HCT116 (cell line): Measurements from ENCODE around the gene COQ3.
A peak's percentile ranks its signal among the peaks of the same experiment; 100 is the strongest.

Experiments
- ELF1 ChIP-seq: IDR thresholded peaks from 2 replicates; pipeline ENCODE4 v1.6.1; 2012; ENCODE audit warnings: low read depth, borderline replicate concordance
- EZH2 ChIP-seq: fragments of 200-600 bp; sonication (generic); IDR thresholded peaks from 2 replicates; pipeline ENCODE4 v1.6.1; 2017; ENCODE audit warnings: antibody characterized with exemption, mixed run types
- POLR2A ChIP-seq: IDR thresholded peaks from 2 replicates; pipeline ENCODE4 v1.7.0; 2011; ENCODE audit warnings: borderline replicate concordance; ENCODE audit not compliant: insufficient read depth, insufficient read length; ENCODE audit errors: extremely low read depth
- POLR2AphosphoS5 ChIP-seq: IDR thresholded peaks from 2 replicates; pipeline ENCODE4 v1.6.1; 2011; ENCODE audit warnings: mild to moderate bottlenecking, low read depth, low read length, moderate library complexity
- RAD21 ChIP-seq: IDR thresholded peaks from 2 replicates; pipeline ENCODE4 v1.6.1; 2012; ENCODE audit warnings: low read depth, mild to moderate bottlenecking
- SP1 ChIP-seq: IDR thresholded peaks from 2 replicates; pipeline ENCODE4 v1.6.1; 2012; ENCODE audit warnings: low read depth
- TF ChIP-seq, protein P1 (sequence below), 3 experiments: fragments of 200-600 bp in 1 of 3; sonication (generic) in 1 of 3; IDR thresholded peaks in 2 of 3; conservative IDR thresholded peaks in 1 of 3; 2 replicates each; pipeline ENCODE4 v1.5.1; 2012 to 2017; ENCODE audit warnings: low read depth in 2 of 3, low read length in 2 of 3, antibody characterized with exemption in 1 of 3, borderline replicate concordance in 1 of 3, control low read depth in 1 of 3, mild to moderate bottlenecking in 1 of 3, mixed read lengths in 1 of 3, mixed run types in 1 of 3, moderate library complexity in 1 of 3; ENCODE audit not compliant: insufficient read depth in 1 of 3
- TF ChIP-seq, protein P2 (sequence below): IDR thresholded peaks from 2 replicates; pipeline ENCODE4 v1.6.1; 2012; ENCODE audit warnings: low read depth
- TF ChIP-seq, protein P3 (sequence below): IDR thresholded peaks from 2 replicates; pipeline ENCODE4 v1.6.1; 2011; ENCODE audit warnings: mild to moderate bottlenecking, low read length, moderate library complexity; ENCODE audit not compliant: insufficient replicate concordance; ENCODE audit errors: extremely low read depth

DNA sequence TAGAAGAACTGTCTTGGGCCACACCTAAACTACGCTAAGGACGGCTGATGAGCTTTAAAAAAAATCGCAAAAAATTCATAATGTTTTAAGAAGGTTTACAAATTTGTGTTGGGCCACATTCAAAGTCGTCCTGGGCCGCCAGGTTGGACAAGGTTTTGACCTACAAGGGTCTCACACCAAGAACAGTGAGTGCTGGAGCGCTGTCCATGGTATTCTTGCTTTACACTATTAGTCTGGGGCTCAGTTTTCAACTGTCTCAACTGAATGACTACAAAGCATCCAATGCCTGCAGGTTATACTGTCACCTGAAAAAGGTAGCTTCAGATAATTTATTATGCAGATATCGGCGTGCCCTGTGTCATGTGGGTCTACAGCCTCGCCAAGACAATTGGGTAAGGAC is 40.9 kb downstream of the COQ3 start:
- TF ChIP-seq, protein P1, sequence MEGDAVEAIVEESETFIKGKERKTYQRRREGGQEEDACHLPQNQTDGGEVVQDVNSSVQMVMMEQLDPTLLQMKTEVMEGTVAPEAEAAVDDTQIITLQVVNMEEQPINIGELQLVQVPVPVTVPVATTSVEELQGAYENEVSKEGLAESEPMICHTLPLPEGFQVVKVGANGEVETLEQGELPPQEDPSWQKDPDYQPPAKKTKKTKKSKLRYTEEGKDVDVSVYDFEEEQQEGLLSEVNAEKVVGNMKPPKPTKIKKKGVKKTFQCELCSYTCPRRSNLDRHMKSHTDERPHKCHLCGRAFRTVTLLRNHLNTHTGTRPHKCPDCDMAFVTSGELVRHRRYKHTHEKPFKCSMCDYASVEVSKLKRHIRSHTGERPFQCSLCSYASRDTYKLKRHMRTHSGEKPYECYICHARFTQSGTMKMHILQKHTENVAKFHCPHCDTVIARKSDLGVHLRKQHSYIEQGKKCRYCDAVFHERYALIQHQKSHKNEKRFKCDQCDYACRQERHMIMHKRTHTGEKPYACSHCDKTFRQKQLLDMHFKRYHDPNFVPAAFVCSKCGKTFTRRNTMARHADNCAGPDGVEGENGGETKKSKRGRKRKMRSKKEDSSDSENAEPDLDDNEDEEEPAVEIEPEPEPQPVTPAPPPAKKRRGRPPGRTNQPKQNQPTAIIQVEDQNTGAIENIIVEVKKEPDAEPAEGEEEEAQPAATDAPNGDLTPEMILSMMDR (IDR thresholded peaks at IDR 0.05 in 2 of 3, conservative IDR thresholded peaks at IDR 0.05 in 1 of 3; ENCODE audit: borderline replicate concordance in 1 of 3, insufficient read depth in 1 of 3, low read depth in 2 of 3, low read length in 2 of 3), result no peak
- TF ChIP-seq POLR2A (no peak), SP1 (no peak), ELF1 (no peak), EZH2 (no peak), RAD21 (no peak), POLR2AphosphoS5 (no peak)
- TF ChIP-seq, protein P2, sequence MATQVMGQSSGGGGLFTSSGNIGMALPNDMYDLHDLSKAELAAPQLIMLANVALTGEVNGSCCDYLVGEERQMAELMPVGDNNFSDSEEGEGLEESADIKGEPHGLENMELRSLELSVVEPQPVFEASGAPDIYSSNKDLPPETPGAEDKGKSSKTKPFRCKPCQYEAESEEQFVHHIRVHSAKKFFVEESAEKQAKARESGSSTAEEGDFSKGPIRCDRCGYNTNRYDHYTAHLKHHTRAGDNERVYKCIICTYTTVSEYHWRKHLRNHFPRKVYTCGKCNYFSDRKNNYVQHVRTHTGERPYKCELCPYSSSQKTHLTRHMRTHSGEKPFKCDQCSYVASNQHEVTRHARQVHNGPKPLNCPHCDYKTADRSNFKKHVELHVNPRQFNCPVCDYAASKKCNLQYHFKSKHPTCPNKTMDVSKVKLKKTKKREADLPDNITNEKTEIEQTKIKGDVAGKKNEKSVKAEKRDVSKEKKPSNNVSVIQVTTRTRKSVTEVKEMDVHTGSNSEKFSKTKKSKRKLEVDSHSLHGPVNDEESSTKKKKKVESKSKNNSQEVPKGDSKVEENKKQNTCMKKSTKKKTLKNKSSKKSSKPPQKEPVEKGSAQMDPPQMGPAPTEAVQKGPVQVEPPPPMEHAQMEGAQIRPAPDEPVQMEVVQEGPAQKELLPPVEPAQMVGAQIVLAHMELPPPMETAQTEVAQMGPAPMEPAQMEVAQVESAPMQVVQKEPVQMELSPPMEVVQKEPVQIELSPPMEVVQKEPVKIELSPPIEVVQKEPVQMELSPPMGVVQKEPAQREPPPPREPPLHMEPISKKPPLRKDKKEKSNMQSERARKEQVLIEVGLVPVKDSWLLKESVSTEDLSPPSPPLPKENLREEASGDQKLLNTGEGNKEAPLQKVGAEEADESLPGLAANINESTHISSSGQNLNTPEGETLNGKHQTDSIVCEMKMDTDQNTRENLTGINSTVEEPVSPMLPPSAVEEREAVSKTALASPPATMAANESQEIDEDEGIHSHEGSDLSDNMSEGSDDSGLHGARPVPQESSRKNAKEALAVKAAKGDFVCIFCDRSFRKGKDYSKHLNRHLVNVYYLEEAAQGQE, result peak; percentile 64
- TF ChIP-seq, protein P3, sequence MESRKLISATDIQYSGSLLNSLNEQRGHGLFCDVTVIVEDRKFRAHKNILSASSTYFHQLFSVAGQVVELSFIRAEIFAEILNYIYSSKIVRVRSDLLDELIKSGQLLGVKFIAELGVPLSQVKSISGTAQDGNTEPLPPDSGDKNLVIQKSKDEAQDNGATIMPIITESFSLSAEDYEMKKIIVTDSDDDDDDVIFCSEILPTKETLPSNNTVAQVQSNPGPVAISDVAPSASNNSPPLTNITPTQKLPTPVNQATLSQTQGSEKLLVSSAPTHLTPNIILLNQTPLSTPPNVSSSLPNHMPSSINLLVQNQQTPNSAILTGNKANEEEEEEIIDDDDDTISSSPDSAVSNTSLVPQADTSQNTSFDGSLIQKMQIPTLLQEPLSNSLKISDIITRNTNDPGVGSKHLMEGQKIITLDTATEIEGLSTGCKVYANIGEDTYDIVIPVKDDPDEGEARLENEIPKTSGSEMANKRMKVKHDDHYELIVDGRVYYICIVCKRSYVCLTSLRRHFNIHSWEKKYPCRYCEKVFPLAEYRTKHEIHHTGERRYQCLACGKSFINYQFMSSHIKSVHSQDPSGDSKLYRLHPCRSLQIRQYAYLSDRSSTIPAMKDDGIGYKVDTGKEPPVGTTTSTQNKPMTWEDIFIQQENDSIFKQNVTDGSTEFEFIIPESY, result no peak
